Hepatocyte (in vitro differentiated cells): ENCODE results near the gene POGK. TPM values are rescaled to one million over a fixed set of nuclear protein-coding genes. Genes with fewer than 3 reads are reported as not detected.
A peak's percentile ranks its signal among the peaks of the same experiment; 100 is the strongest.

Source experiments
- DNase-seq: peaks from one replicate; pipeline ENCODE4 v3.0.0-alpha.2; 2016; ENCODE audit warnings: low spot score
- H2AFZ ChIP-seq: fragments of 200-600 bp; sonication (generic); 2 replicates; pipeline ENCODE4 v1.6.0; 2016; ENCODE audit warnings: antibody characterized with exemption, mild to moderate bottlenecking
- H3K27ac ChIP-seq: fragments of 200-600 bp; sonication (generic); 2 replicates; pipeline ENCODE4 v1.5.1; 2016; ENCODE audit warnings: mild to moderate bottlenecking
- H3K27me3 ChIP-seq: fragments of 200-600 bp; sonication (generic); 2 replicates; pipeline ENCODE4 v1.6.1; 2016
- H3K36me3 ChIP-seq: fragments of 200-600 bp; sonication (generic); replicated peaks from 2 replicates; pipeline ENCODE4 v1.5.1; 2016; ENCODE audit warnings: low read depth; ENCODE audit not compliant: insufficient read depth
- H3K4me1 ChIP-seq: fragments of 200-600 bp; sonication (generic); 2 replicates; pipeline ENCODE4 v1.5.1; 2016; ENCODE audit warnings: mild to moderate bottlenecking, moderate library complexity; ENCODE audit not compliant: insufficient read depth
- H3K4me2 ChIP-seq: fragments of 200-600 bp; sonication (generic); 2 replicates; pipeline ENCODE4 v1.6.0; 2016
- H3K4me3 ChIP-seq: fragments of 200-600 bp; sonication (generic); 2 replicates; pipeline ENCODE4 v1.5.1; 2016; ENCODE audit warnings: mild to moderate bottlenecking
- H3K79me2 ChIP-seq: fragments of 200-600 bp; sonication (generic); 2 replicates; pipeline ENCODE4 v1.6.0; 2017; ENCODE audit warnings: mild to moderate bottlenecking
- H3K9me2 ChIP-seq: fragments of 200-600 bp; sonication (generic); replicated peaks from 2 replicates; pipeline ENCODE4 v1.6.0; 2017; ENCODE audit warnings: mild to moderate bottlenecking; ENCODE audit not compliant: insufficient read depth
- H3K9me3 ChIP-seq: fragments of 200-600 bp; sonication (generic); 2 replicates; pipeline ENCODE4 v1.5.1; 2016; ENCODE audit warnings: low read depth, mild to moderate bottlenecking
- H4K20me1 ChIP-seq: fragments of 200-600 bp; sonication (generic); 2 replicates; pipeline ENCODE4 v1.6.0; 2016; ENCODE audit warnings: mild to moderate bottlenecking; ENCODE audit not compliant: insufficient read depth, poor library complexity, severe bottlenecking
- CTCF ChIP-seq: fragments of 200-600 bp; sonication (generic); IDR thresholded peaks from 2 replicates; pipeline ENCODE4 v1.5.1; 2016; ENCODE audit warnings: antibody characterized with exemption, mild to moderate bottlenecking; ENCODE audit not compliant: poor library complexity
- EZH2 ChIP-seq: fragments of 200-600 bp; sonication (generic); IDR thresholded peaks from 2 replicates; pipeline ENCODE4 v1.6.1; 2016; ENCODE audit warnings: antibody characterized with exemption, mild to moderate bottlenecking, borderline replicate concordance
- EZH2phosphoT487 ChIP-seq: fragments of 200-600 bp; sonication (generic); IDR thresholded peaks from one replicate; pipeline ENCODE4 v1.6.1; 2018; ENCODE audit warnings: antibody characterized with exemption, mild to moderate bottlenecking, low read depth, moderate library complexity; ENCODE audit not compliant: unreplicated experiment, severe bottlenecking
- WGBS: methylation state at CpG from one replicate; pipeline ENCODE4 v1.1.6; 2016; ENCODE audit warnings: low lambda C conversion rate; ENCODE audit errors: missing lambda C conversion rate; 5-methylcytosine and 5-hydroxymethylcytosine counted together
- polyA plus RNA-seq: library from polyadenylated mRNA; unstranded; fragments of >200 nt; fragmentation: Nextera tagmentation; extraction: Ambion mirVana; gene quantifications from 2 replicates; pipeline ENCODE4 v1.2.1, GENCODE V29; 2016
- total RNA-seq: library from RNA; depleted of rRNA; stranded (reverse); fragments of >200 nt; gene quantifications from 2 replicates; pipeline ENCODE4 v1.2.3, GENCODE V29; 2014

POGK gene
- total and polyA plus RNA-seq, 2 experiments from 2014 or later, result 22.6 to 37.2 TPM

GRCh38 chr1:166839600-166840308 lies 479 bp downstream of the POGK start:
- Histone ChIP-seq H3K4me3 (peak overlapping the region; percentile 42), H3K79me2 (peaks cover 25% of the 10 kb centered on the region), H3K27ac (peak overlapping the region; percentile 95), H2AFZ (peak overlapping the region; percentile 20), H3K36me3 (no peaks in the 10 kb centered on the region), H3K27me3 (no peaks in the 10 kb centered on the region), H4K20me1 (peaks cover 13% of the 10 kb centered on the region), H3K9me3 (no peaks in the 10 kb centered on the region), H3K9me2 (no peaks in the 10 kb centered on the region), H3K4me2 (peak overlapping the region; percentile 87), H3K4me1 (peaks cover 44% of the 10 kb centered on the region)
- 4% methylated on average over 16 of the region's 82 CpGs for WGBS
- TF ChIP-seq CTCF (peak; percentile 24), EZH2 (no peak), EZH2phosphoT487 (no peak)
- DNase-seq, result peak; percentile 71

GRCh38 chr1:166840309-166841274 lies 1.3 kb downstream of the POGK start:
- no peaks in the 10 kb centered on the region for H3K9me2 ChIP-seq
- peak overlapping the region; percentile 87 for H3K4me2 ChIP-seq
- H3K4me1 ChIP-seq, result peaks cover 45% of the 10 kb centered on the region
- DNase-seq, result peak; percentile 65
- 25% methylated on average over 16 of the region's 16 CpGs for WGBS
- H3K9me3 ChIP-seq, result no peaks in the 10 kb centered on the region
- TF ChIP-seq EZH2phosphoT487, result no peak
- TF ChIP-seq EZH2, result no peak
- TF ChIP-seq CTCF, result no peak
- peak overlapping the region; percentile 12 for H3K4me3 ChIP-seq
- H2AFZ ChIP-seq, result peak overlapping the region; percentile 20
- H3K36me3 ChIP-seq, result no peaks in the 10 kb centered on the region
- H3K79me2 ChIP-seq, result peaks cover 33% of the 10 kb centered on the region
- no peaks in the 10 kb centered on the region for H3K27me3 ChIP-seq
- peak overlapping the region; percentile 79 for H3K27ac ChIP-seq
- peaks cover 20% of the 10 kb centered on the region for H4K20me1 ChIP-seq

- Histone ChIP-seq H4K20me1 (peaks cover 24% of the 10 kb centered on the region), H3K27ac (peak overlapping the region; percentile 78)
- 69% methylated on average over 6 of the region's 6 CpGs for WGBS
Measured at GRCh38 chr1:166843322-166843721, 4.0 kb downstream of the POGK start.

More at GRCh38 chr1:166843322-166843721, 4.0 kb downstream of the POGK start:
- Histone ChIP-seq H2AFZ (no peak overlapping the region), H3K9me2 (no peaks in the 10 kb centered on the region), H3K9me3 (no peaks in the 10 kb centered on the region), H3K4me3 (no peak overlapping the region), H3K4me1 (peaks cover 39% of the 10 kb centered on the region), H3K27me3 (no peaks in the 10 kb centered on the region), H3K36me3 (no peaks in the 10 kb centered on the region), H3K4me2 (peak overlapping the region; percentile 25), H3K79me2 (peaks cover 46% of the 10 kb centered on the region)
- no peak for DNase-seq
- TF ChIP-seq EZH2 (no peak), CTCF (no peak)
